SK-N-SH (cell line): ENCODE measurements around the gene OPRM1.

ENCODE experiments used
- FOXJ3 ChIP-seq: sonication (generic); formaldehyde crosslinking; IDR thresholded peaks from 2 replicates; pipeline ENCODE4 v1.5.1; 2020; ENCODE audit warnings: mild to moderate bottlenecking, missing genetic modification reagents
- JUND ChIP-seq: IDR thresholded peaks from 2 replicates; pipeline ENCODE4 v1.4.0; 2012
- POLR2AphosphoS5 ChIP-seq: IDR thresholded peaks from 2 replicates; pipeline ENCODE4 v1.6.1; 2012; ENCODE audit warnings: low read depth, low read length
- TCF12 ChIP-seq: IDR thresholded peaks from 2 replicates; pipeline ENCODE4 v1.4.0; 2012
- TF ChIP-seq, protein P1 (sequence below): fragments of 200-600 bp; sonication (generic); IDR thresholded peaks from 2 replicates; pipeline ENCODE4 v1.6.1; 2017; ENCODE audit warnings: antibody characterized with exemption, mild to moderate bottlenecking, moderate library complexity
- TF ChIP-seq, protein P2 (sequence below): IDR thresholded peaks from 2 replicates; pipeline ENCODE4 v1.4.0; 2012; ENCODE audit warnings: low read depth, borderline replicate concordance
- TF ChIP-seq, protein P3 (sequence below): IDR thresholded peaks from 2 replicates; pipeline ENCODE4 v1.4.0; 2012; ENCODE audit warnings: low read depth

DNA sequence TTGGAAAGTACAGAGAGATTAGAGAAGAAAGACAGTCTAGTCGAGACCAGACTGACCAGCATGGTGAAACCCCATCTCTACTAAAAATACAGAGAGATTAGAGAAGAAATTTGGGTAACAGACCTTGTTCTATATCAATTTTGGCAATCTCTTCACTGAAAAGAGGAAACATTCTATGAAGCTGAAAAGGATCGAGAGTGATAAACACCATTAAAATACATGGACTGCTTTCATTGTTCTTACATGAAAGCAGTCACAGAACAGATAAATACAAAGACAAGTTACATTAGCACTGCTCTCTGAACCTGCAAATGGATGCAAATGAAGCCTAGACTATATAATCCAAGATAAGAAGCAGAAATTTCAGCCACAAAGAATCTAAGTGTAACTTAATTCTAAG lies 8.4 kb upstream of the OPRM1 start:
- TF ChIP-seq, protein P1, sequence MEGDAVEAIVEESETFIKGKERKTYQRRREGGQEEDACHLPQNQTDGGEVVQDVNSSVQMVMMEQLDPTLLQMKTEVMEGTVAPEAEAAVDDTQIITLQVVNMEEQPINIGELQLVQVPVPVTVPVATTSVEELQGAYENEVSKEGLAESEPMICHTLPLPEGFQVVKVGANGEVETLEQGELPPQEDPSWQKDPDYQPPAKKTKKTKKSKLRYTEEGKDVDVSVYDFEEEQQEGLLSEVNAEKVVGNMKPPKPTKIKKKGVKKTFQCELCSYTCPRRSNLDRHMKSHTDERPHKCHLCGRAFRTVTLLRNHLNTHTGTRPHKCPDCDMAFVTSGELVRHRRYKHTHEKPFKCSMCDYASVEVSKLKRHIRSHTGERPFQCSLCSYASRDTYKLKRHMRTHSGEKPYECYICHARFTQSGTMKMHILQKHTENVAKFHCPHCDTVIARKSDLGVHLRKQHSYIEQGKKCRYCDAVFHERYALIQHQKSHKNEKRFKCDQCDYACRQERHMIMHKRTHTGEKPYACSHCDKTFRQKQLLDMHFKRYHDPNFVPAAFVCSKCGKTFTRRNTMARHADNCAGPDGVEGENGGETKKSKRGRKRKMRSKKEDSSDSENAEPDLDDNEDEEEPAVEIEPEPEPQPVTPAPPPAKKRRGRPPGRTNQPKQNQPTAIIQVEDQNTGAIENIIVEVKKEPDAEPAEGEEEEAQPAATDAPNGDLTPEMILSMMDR, result no peak
- TF ChIP-seq FOXJ3 (CRISPR knock-in tag) (peak; percentile 60; the same call in 1 of the 2 replicates), TCF12 (0 out of 2 replicates have a peak, but pooled peaks have one; percentile 17), JUND (no peak), POLR2AphosphoS5 (no peak)
- TF ChIP-seq, protein P2, sequence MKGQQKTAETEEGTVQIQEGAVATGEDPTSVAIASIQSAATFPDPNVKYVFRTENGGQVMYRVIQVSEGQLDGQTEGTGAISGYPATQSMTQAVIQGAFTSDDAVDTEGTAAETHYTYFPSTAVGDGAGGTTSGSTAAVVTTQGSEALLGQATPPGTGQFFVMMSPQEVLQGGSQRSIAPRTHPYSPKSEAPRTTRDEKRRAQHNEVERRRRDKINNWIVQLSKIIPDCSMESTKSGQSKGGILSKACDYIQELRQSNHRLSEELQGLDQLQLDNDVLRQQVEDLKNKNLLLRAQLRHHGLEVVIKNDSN, result no peak
- TF ChIP-seq, protein P3, sequence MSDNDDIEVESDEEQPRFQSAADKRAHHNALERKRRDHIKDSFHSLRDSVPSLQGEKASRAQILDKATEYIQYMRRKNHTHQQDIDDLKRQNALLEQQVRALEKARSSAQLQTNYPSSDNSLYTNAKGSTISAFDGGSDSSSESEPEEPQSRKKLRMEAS, result no peak
